Peyer's patch (tissue), 4 donors: Measurements from ENCODE around the gene FAM43B. TPM values are rescaled to one million over a fixed set of nuclear protein-coding genes. Genes with fewer than 3 reads are reported as not detected.

ENCODE experiments used
- DNase-seq, 3 donors: peaks; one replicate each; pipeline ENCODE4 v3.0.0-alpha.2; 2017 to 2019
- H3K27ac ChIP-seq, 4 donors: fragments of 200-600 bp; sonication (generic); one replicate each; pipeline ENCODE4 v1.5.1; 2016 to 2019
- H3K27me3 ChIP-seq, 2 donors: fragments of 200-600 bp; sonication (generic); one replicate each; pipeline ENCODE4 v1.5.1; 2019
- H3K36me3 ChIP-seq, 3 donors: fragments of 200-600 bp; sonication (generic); one replicate each; pipeline ENCODE4 v1.5.1; 2016 to 2019
- H3K4me1 ChIP-seq, 4 donors: fragments of 200-600 bp; sonication (generic); one replicate each; pipeline ENCODE4 v1.5.1; 2016 to 2019
- H3K4me3 ChIP-seq, 4 donors: fragments of 200-600 bp; sonication (generic); 1 replicate in 3 of 4; 2 replicates in 1 of 4; pipeline ENCODE4 v1.5.1; 2016 to 2019; ENCODE audit warnings: mild to moderate bottlenecking in 1 of 4
- H3K9me3 ChIP-seq, 4 donors: fragments of 200-600 bp; sonication (generic); one replicate each; pipeline ENCODE4 v1.5.1; 2016 to 2019; ENCODE audit warnings: mild to moderate bottlenecking in 1 of 4
- CTCF ChIP-seq, 6 experiments: fragments of 450-650 bp in 4 of 6; fragments of 200-600 bp in 2 of 6; sonication (generic) in 1 of 6; IDR thresholded peaks; one replicate each; pipeline ENCODE4 v1.5.1; 2017 to 2019; ENCODE audit warnings: antibody characterized with exemption in 6 of 6, mild to moderate bottlenecking in 3 of 6, moderate library complexity in 1 of 6
- POLR2A ChIP-seq, 2 donors: fragments of 450-650 bp; IDR thresholded peaks; one replicate each; pipeline ENCODE4 v1.5.1; 2017; ENCODE audit warnings: antibody characterized with exemption in 2 of 2, mild to moderate bottlenecking in 2 of 2, moderate library complexity in 2 of 2
- total RNA-seq, 4 donors: library from RNA; depleted of rRNA; stranded (reverse); fragments of >200 nt; gene quantifications; one replicate each; pipeline ENCODE4 v1.1.0, GENCODE V29; 2016

Gene FAM43B
- total RNA-seq, 4 donors from 2014 or later, result not detected

DNA sequence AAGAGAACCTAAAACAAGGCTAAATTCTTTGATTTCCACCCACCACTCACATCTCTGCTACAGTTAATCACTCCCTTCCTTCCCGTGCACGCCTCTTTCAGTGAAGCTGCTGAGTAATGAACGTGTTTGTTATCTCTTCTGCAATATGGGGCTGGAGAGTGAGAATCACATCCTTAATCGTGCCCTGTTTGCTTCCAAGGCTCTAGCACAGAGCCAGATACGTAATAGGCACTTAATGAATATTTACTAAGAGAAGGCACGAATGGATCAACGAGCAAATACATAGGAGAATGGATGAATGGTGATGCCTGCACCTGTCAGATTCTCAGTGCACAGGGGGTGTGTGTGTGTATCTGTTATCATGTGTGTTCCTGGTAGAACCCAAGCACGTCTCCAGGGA lies 22.1 kb upstream of the FAM43B start:
- Histone ChIP-seq H3K27ac (no peak overlapping the region), H3K9me3 (no peaks in the 10 kb centered on the region), H3K36me3 (no peaks in the 10 kb centered on the region), H3K4me1 (no peaks in the 10 kb centered on the region), H3K4me3 (no peak overlapping the region), H3K27me3 (no peaks in the 10 kb centered on the region)
- no peak for TF ChIP-seq CTCF (IDR thresholded peaks at IDR 0.05)
- no peak for TF ChIP-seq POLR2A (IDR thresholded peaks at IDR 0.05)
- no peak for DNase-seq

GRCh38 chr1:20530901-20531300 lies 21.5 kb upstream of the FAM43B start:
- TF ChIP-seq POLR2A (IDR thresholded peaks at IDR 0.05) (no peak), CTCF (IDR thresholded peaks at IDR 0.05) (no peak)
- no peak for DNase-seq
- Histone ChIP-seq H3K4me1 (no peaks in the 10 kb centered on the region), H3K9me3 (no peaks in the 10 kb centered on the region), H3K27ac (no peak overlapping the region), H3K4me3 (no peak overlapping the region), H3K36me3 (no peaks in the 10 kb centered on the region), H3K27me3 (no peaks in the 10 kb centered on the region)

DNA sequence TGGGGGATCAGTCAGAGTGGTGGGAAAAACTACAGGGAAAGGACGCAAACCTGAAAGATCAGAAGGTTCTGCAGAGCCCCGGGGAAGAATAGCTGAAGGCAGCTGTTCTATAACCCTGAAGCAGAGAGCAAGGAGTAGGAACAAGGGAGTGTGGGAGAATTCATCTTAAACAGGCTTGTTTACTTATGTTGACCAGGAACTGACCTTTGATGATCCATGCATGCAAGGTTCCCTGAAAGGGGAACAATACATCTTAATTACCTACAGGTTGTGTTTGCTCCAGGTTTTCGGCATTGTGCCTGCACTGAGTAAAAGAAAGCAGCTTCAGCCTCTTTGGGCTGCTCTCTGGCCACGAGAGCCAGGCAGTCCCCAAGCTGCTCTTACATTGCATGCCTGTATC lies 18.7 kb upstream of the FAM43B start:
- no peaks in the 10 kb centered on the region for H3K27me3 ChIP-seq
- no peak for DNase-seq
- H3K27ac ChIP-seq, result no peak overlapping the region
- H3K9me3 ChIP-seq, result no peaks in the 10 kb centered on the region
- no peak overlapping the region for H3K4me3 ChIP-seq
- H3K4me1 ChIP-seq, result no peaks in the 10 kb centered on the region
- TF ChIP-seq CTCF (IDR thresholded peaks at IDR 0.05) (no peak), POLR2A (IDR thresholded peaks at IDR 0.05) (no peak)
- no peaks in the 10 kb centered on the region for H3K36me3 ChIP-seq

GRCh38 chr1:20534659-20535417 lies 17.5 kb upstream of the FAM43B start:
- no peak for TF ChIP-seq POLR2A (IDR thresholded peaks at IDR 0.05)
- TF ChIP-seq CTCF (IDR thresholded peaks at IDR 0.05), result no peak
- no peak overlapping the region for H3K4me3 ChIP-seq
- no peaks in the 10 kb centered on the region for H3K9me3 ChIP-seq
- DNase-seq, result no peak
- no peak overlapping the region for H3K27ac ChIP-seq
- no peaks in the 10 kb centered on the region for H3K36me3 ChIP-seq
- no peaks in the 10 kb centered on the region for H3K27me3 ChIP-seq
- no peaks in the 10 kb centered on the region for H3K4me1 ChIP-seq

- no peaks in the 10 kb centered on the region for H3K36me3 ChIP-seq
- no peak overlapping the region for H3K4me3 ChIP-seq
- no peaks in the 10 kb centered on the region for H3K4me1 ChIP-seq
- DNase-seq, result no peak
- no peak overlapping the region for H3K27ac ChIP-seq
- TF ChIP-seq POLR2A (IDR thresholded peaks at IDR 0.05) (no peak), CTCF (IDR thresholded peaks at IDR 0.05) (no peak)
- H3K27me3 ChIP-seq, result no peaks in the 10 kb centered on the region
- H3K9me3 ChIP-seq, result no peaks in the 10 kb centered on the region
These were observed 14.1 kb upstream of the FAM43B start for GRCh38 chr1:20538227-20538626.
